Stimulated activated CD4-positive, alpha-beta T cell treated with anti-CD3 and anti-CD28 coated beads, Interleukin-4, amount 100 ng/mL, for 48 hours (primary cell): ENCODE data around the gene C5orf47.
A peak's percentile ranks its signal among the peaks of the same experiment; 100 is the strongest.

ENCODE experiments used
- DNase-seq, 2 donors: peaks; one replicate each; pipeline ENCODE4 v3.0.0-alpha.2; 2020; ENCODE audit warnings: low read depth in 2 of 2

C5orf47 gene

DNA sequence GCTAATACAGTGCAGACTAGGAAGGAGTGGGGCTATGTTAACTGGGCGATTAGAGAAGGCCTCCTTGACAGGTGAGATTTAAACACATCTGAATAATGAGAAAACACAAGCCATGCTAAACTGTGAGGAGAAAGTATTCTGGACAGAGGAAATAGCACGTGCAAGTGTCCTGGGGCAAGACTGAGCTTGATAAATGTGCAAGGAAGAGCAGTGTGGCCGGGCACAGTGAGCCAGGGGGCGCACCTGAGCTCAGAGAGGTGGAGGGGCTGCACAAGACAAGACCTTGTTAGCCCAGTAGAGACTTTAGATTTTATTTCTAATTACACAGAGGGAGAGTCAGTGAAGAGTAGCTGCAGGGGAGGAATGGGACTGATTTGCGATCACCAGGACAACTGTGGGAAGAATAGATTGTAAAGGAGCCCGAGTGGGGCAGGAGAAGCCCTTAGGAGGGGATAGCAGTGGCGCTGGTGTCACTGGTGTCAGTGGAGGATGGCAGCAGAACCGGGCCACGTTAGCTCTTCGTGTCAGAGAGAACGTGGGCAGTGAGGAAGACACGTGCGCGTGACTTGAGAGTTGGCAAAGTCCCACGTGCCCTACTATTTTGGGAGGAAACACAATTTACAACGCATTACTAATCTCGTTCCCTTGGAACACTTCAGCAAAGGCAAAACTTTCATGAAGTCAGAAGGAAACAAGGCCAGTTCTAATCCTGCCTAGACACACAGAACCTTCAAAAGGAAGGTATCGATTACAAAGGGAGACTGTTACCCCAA is 17.9 kb upstream of the C5orf47 start:
- DNase-seq, result no peak

DNA sequence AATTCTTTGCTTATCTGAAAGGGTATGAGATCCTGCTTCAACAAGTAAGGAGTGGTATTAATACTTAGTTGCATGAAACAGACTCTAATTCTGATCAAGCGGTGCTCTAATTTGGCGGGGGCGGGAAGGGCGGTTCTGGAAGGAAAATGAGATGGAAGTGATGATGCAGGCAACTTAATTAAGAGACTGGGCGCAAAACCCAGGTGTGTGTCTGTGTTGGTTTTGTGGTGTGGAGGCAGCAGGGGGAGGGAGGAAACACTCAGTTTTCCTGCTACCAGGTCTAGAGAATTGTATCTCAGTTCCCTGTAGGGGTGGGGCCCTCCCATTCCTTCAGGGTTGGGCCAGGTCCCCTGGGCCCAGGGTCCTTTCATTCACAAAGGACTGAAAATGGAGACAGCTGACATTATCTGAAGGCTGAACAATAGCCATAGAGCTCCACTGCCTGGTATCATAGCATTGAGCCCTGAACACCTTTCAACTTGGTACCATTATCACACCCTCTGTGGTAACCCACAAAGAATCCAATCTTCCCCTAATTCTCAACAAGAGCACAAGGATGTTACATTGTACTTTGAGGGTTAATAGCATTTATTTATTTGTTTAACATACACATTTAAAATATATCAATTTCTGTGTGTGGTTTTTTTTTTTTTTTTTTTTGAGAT is 17.2 kb upstream of the C5orf47 start:
- no peak for DNase-seq

DNA sequence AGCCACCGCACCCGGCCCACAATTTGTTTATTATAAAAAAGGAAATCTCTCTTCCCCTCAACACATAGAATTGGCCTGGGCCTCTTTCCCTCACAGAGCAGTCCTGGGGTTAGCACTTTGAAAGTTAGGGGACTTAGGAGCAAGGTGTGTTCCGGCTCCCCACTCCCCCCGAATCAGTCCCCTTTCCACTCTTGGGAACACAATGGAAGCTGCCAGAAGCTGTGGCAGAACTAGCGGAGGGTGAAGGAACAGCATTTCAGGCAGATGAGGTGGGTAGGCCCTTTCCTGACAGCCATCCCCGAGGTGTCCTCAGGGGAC is 16.4 kb upstream of the C5orf47 start:
- DNase-seq, result no peak

DNA sequence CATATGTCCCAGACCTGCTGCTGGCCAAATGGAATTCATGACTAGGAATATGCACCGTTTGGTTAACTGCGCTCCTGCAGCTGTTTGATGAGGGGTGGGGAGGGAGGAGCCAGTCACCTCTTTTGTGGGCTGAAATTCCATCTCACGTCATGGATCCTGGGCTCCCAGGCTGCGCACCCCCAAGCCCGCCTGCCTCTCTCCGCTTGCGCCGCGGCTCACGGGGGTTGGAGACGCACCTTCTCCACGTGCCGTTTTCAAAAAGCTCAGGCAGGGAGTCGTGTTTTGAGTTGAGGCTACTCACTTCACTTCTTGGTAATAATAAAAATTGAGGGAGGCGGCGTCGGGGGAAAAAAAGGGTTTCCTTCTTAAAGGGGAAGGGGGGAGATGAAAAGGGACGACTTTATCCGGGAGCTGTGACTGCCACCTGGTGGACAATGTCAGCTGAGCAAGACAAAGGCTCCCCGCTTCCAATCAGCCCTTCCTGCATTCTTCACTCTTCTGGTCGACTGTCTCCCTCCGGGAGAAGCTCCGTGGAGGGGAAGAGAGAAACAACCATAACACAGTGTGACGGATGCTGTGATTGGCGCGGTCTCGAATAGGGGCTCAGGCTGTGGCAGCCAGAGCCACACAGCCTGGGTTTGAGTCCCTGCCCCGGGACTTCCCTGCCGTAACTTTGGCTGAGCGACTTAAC is 15.9 kb upstream of the C5orf47 start:
- DNase-seq, result peak; percentile 65 to 70

DNA sequence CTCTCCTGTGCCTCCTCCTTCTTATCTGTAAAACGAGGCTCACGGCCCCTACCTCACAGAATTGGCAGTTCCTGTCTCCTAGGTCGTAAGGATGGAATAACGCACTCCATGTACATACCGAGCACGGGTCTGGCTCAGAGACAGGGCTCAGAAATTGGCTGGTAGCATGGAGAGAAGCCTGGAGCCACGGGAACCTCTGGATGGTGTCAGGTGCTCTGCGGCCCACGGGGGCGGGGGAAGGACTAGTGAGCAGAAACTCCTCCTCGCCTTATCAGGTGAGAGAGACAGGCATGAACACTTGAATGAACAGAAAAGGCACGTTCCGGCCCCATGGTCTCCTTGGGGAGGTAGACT is 15.4 kb upstream of the C5orf47 start:
- no peak for DNase-seq

DNA sequence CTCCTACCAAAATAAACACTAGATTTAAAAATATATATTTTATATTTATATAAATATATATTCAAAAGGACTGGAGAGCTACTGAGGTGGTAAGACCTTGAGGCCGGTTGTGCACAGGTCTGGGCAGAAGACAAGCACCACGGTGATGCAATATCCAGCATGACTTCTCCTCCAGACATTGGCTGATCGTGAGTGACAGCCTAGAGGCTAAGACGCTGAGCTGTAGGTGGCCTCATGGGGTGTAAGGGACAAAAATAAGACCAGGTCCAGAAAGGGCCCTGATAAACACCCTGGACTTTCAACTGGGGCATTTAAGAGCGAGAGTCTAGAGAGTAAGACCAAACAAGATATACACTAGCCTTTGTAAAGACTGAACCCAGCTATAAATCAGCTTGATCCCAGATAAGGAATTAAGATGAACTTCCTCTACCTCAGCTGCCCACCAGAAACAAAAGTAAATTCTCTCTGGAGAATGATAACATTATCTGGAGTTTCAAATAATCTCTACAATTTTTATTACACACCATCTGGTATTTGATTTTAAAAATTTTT is 14.2 kb upstream of the C5orf47 start:
- no peak for DNase-seq

DNA sequence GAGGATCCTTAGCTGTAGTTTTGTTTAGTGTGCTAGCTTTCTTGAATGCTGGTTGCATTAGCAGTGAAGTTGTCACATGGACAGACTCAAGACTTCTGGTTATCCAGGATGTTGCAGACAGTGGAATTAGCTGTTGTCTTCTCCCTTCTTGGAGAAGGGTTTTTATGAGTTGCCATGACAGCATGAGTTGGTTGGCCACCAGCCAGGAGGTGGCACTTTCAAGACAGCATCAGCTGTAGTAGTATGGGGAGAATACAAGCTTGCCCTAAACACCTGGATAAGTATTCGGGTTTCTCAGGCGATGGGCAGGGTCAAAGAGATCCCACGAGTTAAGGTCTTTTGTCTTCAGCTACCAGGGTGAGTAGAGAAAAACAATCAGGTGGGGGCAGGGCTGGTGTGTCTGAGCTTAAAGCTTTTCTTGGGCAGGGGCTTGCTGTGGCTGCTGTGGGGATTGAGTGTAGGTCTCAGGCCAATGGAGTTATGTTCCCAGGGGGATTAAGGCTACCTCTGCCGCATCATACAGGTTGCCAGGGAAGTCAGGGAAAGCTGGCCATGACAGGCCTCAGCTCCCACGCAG is 7.7 kb upstream of the C5orf47 start:
- DNase-seq, result no peak

DNA sequence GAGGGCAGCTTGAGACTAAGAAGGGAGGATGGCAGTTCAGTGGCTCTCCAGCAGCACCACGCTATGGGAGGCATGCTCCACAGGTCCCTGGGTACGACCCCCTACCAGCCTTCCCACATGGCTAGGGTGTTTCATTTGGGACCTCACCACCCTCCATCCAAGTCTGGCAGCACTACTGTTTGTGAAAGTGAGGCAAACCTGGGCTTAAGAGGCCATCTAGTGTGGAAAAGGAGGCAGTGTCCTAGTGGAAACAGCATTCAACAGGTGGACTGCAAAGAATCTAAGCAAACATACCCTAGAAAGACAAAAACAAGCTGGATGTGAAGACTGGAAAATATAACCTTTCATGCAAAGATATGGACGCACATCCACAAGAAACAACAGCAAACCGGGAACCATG is 4.8 kb upstream of the C5orf47 start:
- no peak for DNase-seq

DNA sequence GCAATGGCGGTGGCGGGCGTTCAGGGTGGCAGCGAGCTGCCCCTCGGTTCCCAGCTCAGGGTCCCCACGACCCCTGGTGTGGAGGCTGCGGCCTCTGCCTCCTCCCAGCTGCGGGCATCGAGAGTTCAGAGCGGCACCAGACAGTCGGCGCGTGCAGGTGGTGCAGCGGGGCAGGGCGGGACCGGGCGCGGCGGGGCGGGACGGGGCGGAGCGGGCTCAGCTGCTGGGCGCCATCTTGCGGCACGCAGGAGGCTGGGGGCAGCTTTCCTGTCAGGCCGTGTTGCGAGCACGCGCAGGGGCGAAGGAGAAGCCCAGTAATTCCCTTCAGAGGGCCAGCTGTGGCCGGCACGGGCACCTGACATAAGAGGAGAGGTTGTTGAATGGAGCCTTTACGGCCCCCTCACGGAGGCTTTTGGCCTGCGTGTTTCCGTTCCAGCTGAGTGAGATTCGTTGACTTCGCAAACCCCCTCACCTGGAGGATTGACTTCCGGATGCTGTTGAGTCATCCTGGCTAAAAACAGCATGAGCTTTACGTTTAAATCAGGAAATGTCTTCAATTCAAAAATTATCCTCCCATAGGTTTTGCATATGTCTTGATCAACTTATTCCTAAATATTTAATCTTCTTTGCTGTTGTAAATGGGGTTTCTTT is 587 bp downstream of the C5orf47 start:
- no peak for DNase-seq

DNA sequence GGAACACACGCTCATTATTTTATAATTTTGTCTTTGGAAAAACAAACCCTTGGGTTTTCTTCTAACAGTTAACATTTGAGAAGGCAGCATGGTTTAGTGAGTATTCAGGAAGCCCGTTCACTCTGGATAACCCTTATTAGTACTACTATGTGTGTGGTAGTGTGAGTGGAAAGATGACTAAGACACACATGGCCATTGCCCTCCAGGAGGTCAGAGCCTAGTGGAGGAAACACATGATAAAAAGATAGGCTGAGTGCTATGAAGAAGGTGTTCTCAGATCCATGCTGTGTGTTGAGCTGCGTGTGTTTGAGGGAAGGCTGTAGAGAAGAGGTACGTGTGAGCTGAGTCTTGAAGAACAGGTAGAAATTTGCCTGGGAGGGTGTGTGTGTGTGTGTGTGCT is 8.4 kb downstream of the C5orf47 start:
- DNase-seq, result no peak

DNA sequence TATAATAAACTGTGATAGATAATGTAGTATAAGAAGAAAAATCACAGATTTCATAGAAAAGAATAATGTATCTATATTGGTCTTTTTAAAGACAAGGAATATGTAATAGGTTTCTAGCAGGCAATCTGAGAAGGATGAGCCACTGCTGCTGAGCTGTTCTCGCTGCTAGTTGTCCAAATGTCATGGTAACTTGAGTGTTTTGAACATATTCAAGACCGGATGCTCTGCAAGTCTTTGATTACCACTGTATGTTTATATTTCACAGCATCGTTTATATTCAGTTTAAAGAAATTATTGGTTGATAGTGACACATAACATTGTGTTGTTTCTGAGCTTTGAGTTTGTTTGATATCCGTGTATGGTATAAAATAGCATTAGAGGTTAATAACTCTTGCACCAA is 9.6 kb downstream of the C5orf47 start:
- no peak for DNase-seq

DNA sequence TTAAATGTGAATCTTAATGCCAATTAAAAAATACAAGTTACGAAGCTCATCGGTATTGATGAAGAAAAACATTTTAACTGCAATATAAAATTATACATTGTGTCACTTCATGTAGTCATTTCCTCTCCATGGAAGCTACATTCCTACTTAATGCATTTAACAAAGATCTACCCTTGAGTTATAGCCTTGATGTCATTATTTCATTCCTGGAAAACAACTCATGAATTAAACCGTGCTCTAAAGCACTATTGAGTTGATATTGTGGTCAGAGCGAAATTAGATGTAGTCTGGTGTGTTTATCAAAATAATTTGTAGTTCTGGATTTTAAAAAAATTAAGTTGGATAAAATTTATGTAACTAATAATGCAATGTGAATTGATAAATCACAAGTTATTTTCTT is 11.1 kb downstream of the C5orf47 start:
- DNase-seq, result no peak

DNA sequence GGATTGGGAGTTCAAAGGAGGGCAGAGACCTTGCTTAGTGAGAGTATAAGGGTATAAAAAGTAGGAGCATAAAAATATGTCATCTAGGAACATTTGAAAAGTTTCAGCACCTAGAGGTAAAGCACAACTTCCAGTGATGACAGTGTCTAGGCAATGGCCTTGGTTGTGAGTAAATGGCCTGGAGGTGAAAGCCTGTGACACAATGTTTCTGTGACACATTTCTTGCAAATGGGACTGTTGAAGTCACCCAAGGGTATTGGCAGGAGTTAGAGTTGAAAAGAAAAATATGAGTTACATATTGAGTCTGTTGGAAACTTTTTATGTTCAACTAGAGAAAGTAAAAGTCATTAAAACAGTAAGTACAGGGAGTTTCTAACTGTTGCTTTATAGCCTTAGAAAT is 14.8 kb downstream of the C5orf47 start:
- no peak for DNase-seq

DNA sequence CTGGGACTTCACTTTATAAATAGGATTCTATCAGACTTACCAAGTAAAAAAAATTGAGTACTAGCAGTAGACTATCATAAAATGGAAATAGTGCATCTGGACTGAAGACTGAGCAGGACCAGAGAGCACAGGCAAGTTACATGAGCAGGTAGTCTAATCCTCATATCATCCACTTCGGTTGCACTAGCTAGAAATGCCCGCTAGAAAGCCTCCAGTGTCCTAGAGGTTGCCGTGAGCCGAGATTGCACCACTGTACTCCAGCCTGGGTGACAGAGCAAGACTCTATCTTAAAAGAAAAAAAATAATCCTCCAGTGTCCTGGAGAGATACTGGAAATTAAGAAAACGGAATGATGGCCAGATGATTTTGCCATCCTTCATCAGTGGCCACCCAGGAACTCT is 20.0 kb downstream of the C5orf47 start:
- no peak for DNase-seq

DNA sequence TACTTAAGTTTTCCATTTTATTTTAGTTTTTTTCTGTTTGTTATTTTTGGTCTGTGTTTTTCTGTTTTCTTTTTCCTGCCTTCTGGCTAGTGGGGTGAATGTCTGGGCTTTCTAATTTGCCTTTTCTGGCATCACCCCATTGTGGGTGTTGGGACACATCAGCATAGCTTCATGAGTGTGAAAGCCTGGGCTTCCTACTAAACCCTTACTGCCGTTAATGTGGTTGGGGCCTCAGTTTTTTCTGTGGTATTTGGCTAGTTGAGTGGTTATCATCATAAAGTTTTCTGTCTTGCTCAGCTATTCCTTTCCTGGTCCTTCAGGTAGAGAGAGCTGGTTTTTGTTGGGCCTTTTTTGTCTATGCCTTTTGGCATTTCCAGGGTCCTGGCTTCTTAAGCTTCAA is 21.4 kb downstream of the C5orf47 start:
- DNase-seq, result no peak

DNA sequence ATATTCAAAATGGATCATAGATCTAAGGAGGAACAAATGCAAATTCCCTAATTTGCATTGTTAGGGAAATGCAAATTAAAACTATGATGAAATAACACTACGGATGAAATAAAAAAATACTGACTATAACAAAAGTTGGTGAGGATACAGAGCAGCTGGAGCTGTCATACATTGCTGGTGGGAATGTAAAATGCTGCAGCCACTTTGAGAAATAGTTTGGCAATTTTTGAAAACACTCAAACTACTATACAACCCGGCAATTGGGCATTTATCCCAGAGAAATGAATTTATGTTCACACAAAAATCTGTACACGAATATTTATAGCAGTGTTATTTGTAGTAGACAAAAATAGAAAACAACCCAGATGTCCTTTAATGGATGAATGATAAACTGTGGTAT is 22.5 kb downstream of the C5orf47 start:
- DNase-seq, result no peak

DNA sequence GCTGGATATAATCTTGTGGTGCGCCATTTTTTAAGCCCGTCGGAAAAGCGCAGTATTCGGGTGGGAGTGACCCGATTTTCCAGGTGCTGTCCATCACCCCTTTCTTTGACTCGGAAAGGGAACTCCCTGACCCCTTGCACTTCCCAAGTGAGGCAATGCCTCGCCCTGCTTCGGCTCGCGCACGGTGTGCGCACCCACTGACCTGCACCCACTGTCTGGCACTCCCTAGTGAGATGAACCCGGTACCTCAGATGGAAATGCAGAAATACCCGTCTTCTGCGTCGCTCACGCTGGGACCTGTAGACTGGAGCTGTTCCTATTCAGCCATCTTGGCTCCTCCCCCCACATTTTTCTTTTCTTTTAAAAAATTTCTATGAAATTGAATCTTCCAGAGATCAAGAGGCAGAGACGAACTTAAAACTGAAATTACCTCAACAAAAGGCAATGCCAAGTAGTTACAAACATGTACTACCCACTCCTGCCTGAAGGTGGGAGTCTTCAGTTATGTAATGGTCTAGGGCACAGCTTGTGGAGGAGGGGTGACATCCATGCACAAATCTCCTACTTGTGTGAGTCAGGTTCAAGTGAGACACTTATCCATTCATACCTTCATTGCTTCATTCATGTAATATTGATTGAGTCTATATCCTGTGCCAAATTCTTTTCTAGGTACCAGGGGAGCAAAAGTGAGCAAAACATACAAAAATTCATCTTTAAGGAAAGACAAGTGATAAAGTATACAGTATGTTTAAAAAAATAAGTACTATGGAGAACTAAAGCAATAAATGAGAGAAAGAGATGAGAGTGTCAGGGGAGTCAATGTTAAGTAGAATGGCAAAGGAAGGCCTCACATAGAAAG is 31.3 kb downstream of the C5orf47 start:
- peak in 1 of 2 donors; percentile 11 for DNase-seq

DNA sequence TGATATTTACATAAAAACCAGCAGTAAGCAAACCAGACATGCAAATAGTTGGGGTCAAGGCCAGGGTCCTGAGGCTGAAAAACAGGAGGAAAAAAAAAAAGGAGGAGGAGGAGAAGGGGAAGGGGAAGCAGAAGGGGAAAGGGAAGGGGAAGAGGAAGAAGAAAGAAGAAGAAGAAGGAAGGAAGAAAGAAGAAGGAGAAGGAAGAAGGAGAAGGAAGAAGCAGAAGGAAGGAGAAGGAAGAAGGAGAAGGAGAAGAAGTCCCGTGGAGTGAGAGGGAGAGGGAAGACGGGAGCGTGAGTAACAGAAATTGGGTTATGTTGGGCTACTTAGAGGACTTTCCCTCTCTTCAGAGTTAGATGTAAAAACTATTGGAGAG is 31.9 kb downstream of the C5orf47 start:
- DNase-seq, result no peak

DNA sequence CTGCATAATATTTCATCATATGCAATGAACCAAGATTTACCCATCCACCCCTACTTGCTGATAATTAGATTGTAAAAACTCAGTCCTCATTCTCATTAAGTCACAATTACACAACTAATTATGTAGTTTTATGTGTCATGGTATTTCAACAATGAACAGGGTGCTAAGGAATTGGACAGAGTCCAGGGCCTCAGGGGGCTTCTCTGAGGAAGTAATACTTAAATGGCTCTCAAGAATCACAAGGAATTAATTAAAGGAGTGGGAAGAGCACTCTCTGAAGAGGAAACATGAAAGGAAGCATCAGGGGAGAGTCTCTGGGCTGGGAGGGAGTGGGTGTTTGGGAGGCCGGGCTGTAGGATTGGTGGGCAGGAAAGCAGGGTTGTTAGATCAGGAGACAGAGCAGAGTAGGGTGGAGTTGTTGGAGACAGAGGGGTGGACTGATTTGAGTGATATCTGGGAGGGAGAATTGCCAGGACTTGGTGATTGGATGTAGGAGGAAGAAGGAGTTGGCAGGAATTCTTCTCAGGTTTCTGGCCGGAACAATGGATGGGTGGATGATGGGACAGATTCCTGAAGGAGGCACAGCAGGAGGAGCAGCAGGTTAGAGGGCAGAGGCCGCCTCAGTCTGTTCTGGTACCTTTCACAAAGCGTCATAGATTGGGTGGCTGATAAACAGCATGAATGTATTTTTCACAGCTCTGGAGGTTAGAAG is 33.6 kb downstream of the C5orf47 start:
- no peak for DNase-seq

DNA sequence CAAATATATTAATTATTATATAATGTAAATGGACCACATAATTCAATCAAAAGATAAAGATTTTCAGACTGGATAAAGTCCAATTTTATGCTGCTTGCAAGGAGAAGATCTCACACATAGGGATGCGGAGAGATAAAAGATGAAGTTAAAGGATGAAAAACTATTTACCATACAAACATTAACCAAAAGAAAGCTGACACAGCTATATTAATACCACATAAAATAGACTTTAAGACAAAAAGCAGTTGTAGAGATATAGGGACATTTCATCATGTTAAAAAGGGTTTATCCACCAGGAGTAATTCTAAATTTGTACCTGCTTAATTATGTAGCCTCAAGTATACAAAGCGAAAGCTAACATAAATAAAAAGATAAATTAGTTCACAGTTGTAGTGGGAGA is 41.3 kb downstream of the C5orf47 start:
- DNase-seq, result no peak
